Stimulated activated effector memory CD8-positive, alpha-beta T cell treated with anti-CD3 and anti-CD28 coated beads, Interleukin-12 subunit alpha, Interleukin-12 subunit beta, amount 100 ng/mL, for 72 hours (primary cell): ENCODE measurements around the gene ATL3.
"Not testable (repeated sequence)": the region's sequence is repeated elsewhere in the genome, so short reads cannot be mapped to it uniquely, and the experiment has no call there.

ENCODE experiments used
- ATAC-seq: fragments of 150-1000 bp; cut with Tn5 transposase; 2 replicates; pipeline ENCODE4 v1.10.0; 2021
- DNase-seq, 2 donors: peaks; one replicate each; pipeline ENCODE4 v3.0.0; 2021 to 2022; ENCODE audit warnings: low spot score in 2 of 2
- H3K27ac Mint-ChIP-seq: one replicate; pipeline ENCODE4 v1.8.0; 2022; ENCODE audit warnings: mild to moderate bottlenecking, mixed read lengths
- H3K36me3 Mint-ChIP-seq: one replicate; pipeline ENCODE4 v1.8.0; 2022; ENCODE audit warnings: mild to moderate bottlenecking, mixed read lengths
- H3K4me1 Mint-ChIP-seq: one replicate; pipeline ENCODE4 v1.8.0; 2022; ENCODE audit warnings: mixed read lengths
- H3K4me3 Mint-ChIP-seq: one replicate; pipeline ENCODE4 v1.8.0; 2022; ENCODE audit warnings: mild to moderate bottlenecking, mixed read lengths
- H3K9me3 Mint-ChIP-seq: one replicate; pipeline ENCODE4 v1.8.0; 2022; ENCODE audit warnings: mixed read lengths

The ATL3 gene

DNA sequence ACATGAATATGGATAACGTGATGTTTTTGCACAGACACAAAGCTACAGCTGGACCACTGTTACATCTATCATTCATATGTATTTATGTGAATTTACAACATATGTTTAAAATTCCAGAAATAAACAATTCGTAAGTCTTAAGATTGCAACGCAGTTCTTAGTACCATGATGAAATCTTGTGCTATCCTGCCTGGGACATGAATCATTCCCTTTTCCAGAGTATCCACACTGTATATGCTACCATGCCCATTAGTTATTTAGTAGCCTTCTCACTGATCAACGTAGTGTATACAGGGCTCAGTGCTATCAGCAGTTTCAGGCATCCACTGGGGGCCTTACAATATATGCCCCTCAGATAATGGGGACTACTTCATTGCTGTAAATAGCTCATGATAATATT lies 4.3 kb downstream of the ATL3 start:
- Mint-ChIP-seq H3K4me3 (no peak overlapping the region), H3K27ac (no peak overlapping the region), H3K4me1 (peaks cover 31% of the 10 kb centered on the region), H3K36me3 (peaks cover 22% of the 10 kb centered on the region), H3K9me3 (no peaks in the 10 kb centered on the region)
- no peak for DNase-seq
- no peak for ATAC-seq

DNA sequence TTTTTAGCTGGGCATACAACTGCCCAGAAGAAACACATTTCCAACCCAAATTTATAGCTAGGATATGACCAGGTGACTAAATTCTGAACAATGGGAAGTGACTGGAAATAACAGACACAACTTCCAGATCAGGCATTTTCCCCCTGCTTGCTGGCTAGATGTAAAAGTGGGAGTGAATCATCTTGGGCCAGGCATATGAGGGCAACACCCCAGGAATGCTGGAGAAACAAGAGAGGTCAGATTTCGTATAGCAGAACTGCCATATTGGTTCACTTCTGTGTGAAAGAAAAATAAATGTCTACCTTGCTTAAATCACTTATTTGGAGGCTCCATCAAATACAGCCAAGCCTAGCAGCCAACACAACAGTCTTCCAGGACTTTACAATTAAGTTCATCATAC lies 7.4 kb downstream of the ATL3 start:
- DNase-seq (no peak), ATAC-seq (no peak)
- Mint-ChIP-seq H3K4me3 (no peak overlapping the region), H3K36me3 (peaks cover 12% of the 10 kb centered on the region), H3K4me1 (peaks cover 26% of the 10 kb centered on the region), H3K27ac (no peak overlapping the region), H3K9me3 (no peaks in the 10 kb centered on the region)

DNA sequence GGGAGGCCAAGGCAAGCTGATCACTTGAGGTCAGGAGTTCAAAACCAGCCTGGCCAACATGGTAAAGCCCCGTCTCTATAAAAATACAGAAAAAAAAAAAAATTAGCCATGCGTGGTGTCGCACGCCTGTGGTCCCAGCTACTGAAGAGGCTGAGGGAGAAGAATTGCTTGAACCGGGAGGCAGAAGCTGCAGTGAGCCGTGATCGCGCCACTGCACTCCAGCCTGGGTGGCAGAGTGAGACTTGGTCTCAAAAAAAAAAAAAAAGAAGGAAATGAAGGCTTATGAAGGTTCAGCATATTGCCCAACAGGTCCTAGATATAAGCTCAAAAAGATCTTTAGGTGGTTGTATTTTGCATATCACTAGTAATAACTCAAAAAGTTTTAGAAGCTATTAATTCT lies 10.2 kb downstream of the ATL3 start:
- Mint-ChIP-seq H3K36me3 (peaks cover 32% of the 10 kb centered on the region), H3K27ac (no peak overlapping the region), H3K4me3 (no peak overlapping the region), H3K4me1 (peaks cover 15% of the 10 kb centered on the region), H3K9me3 (no peaks in the 10 kb centered on the region)
- ATAC-seq (no peak), DNase-seq (no peak)

DNA sequence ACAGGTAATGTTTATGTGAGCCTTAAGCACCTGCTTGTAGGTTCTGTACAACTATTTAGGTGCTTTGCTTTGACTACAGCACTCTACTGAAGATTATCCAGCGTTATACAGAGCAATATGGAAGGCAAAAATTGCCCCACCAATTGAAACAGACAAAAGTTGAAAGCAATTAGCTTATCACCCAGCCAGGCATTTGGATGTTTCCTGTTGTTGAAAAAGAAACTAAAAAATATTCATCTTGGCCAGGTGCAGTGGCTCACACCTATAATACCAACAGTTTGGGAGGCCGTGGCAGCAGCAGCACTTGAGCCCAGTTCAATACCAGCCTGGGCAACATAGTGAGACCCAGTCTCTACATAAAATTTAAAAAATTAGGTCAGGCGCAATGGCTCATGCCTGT lies 18.5 kb downstream of the ATL3 start:
- peaks cover 99% of the 10 kb centered on the region for H3K36me3 Mint-ChIP-seq
- H3K4me1 Mint-ChIP-seq = peaks cover 6% of the 10 kb centered on the region
- no peak overlapping the region for H3K27ac Mint-ChIP-seq
- H3K4me3 Mint-ChIP-seq = no peak overlapping the region
- DNase-seq = no peak
- H3K9me3 Mint-ChIP-seq = no peaks in the 10 kb centered on the region
- no peak for ATAC-seq

GRCh38 chr11:63643205-63643604 lies 28.0 kb downstream of the ATL3 start:
- peak overlapping the region; percentile 61 for H3K27ac Mint-ChIP-seq
- DNase-seq = no peak
- no peaks in the 10 kb centered on the region for H3K9me3 Mint-ChIP-seq
- no peak overlapping the region for H3K4me3 Mint-ChIP-seq
- ATAC-seq = no peak
- H3K36me3 Mint-ChIP-seq = peaks cover 94% of the 10 kb centered on the region
- peaks cover 6% of the 10 kb centered on the region for H3K4me1 Mint-ChIP-seq

GRCh38 chr11:63641727-63642126 lies 29.4 kb downstream of the ATL3 start:
- Mint-ChIP-seq H3K4me3 (no peak overlapping the region), H3K4me1 (peaks cover 6% of the 10 kb centered on the region), H3K27ac (peak overlapping the region; percentile 29), H3K36me3 (peaks cover 98% of the 10 kb centered on the region), H3K9me3 (no peaks in the 10 kb centered on the region)
- DNase-seq (no peak), ATAC-seq (no peak)

DNA sequence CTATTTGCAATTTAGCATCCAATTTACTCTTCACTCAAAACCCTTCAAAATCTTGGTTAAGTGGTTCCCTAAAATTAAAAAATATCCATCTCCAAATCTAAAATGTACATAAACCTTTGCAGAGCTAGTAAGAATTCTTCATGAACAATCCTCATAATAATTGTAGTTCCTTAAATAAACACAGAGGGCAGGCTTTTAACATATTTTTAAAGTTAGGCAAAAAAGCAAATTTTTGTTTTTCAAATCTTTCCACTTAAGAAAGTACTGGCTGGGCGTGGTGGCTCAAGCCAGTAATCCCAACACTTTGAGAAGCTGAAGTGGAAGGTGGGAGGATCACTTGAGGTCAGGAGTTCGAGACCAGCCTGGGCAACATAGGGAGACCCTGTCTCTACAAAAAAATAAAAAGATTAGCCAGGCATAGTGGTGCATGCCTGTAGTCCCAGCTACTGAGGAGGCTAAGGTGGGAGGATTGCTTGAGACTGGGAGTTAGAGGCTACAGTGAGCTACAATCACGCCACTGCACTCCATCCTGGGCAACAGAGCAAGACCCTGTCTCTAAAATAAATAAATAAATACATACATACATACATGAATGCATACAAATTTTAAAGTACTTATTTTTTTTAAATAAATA lies 31.9 kb downstream of the ATL3 start:
- no peak for DNase-seq
- Mint-ChIP-seq H3K9me3 (no peaks in the 10 kb centered on the region), H3K27ac (peak overlapping the region; percentile 12)

DNA sequence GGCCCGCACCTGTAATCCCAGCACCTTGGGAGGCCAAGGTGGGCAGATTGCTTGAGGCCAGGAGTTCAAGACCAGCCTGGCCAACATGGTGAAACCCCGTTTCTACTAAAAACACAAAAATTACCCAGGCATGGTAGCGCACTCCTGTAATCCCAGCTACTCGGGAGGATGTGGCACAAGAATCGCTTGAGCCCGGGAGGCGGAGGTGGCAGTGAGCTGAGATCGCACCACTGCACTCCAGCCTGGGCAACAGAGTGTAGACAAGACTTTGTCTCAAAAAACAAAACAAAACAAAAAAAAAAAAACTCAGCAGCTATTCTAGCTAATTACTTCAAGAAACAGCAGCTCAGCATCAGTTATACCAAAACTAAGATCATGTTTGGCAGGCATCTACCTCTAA lies 32.7 kb downstream of the ATL3 start:
- not testable (repeated sequence) for H3K27ac Mint-ChIP-seq, H3K4me1 Mint-ChIP-seq, ATAC-seq

More for the DNA sequence above, 31.9 kb downstream of the ATL3 start:
- peaks cover 98% of the 10 kb centered on the region for H3K36me3 Mint-ChIP-seq
- peaks cover 6% of the 10 kb centered on the region for H3K4me1 Mint-ChIP-seq
- ATAC-seq = no peak
- H3K4me3 Mint-ChIP-seq = no peak overlapping the region

GRCh38 chr11:63635762-63636465 lies 35.3 kb downstream of the ATL3 start:
- peaks cover 8% of the 10 kb centered on the region for H3K4me1 Mint-ChIP-seq
- H3K4me3 Mint-ChIP-seq = no peak overlapping the region
- no peaks in the 10 kb centered on the region for H3K9me3 Mint-ChIP-seq
- peaks cover 98% of the 10 kb centered on the region for H3K36me3 Mint-ChIP-seq
- ATAC-seq (peak; percentile 66), DNase-seq (peak; percentile 42 to 77)
- no peak overlapping the region for H3K27ac Mint-ChIP-seq

More for the DNA sequence above, 32.7 kb downstream of the ATL3 start:
- DNase-seq, H3K4me3 Mint-ChIP-seq, H3K9me3 Mint-ChIP-seq: not testable (repeated sequence)
- peaks cover 98% of the 10 kb centered on the region for H3K36me3 Mint-ChIP-seq

DNA sequence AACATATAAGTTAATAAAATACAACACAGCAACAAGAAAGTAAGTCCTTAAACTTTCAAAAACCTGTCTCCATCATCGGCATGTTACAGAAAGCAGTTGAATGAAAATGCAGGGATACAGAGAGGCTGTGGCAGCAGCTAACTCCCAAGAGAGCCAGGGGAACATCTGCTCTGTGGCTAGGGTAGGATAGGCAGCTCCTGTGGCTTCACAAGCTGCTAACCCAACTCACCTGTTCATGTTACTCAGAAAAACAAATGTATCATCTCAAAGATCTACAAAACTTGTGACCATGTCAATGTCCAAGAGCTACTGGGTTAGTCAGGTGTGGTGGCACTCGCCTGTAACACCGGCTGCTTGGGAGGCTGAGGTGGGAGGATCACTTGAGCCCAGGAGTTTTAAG lies 41.8 kb downstream of the ATL3 start:
- H3K4me1 Mint-ChIP-seq = peaks cover 8% of the 10 kb centered on the region
- ATAC-seq (no peak), DNase-seq (no peak)
- H3K9me3 Mint-ChIP-seq = no peaks in the 10 kb centered on the region
- no peak overlapping the region for H3K27ac Mint-ChIP-seq
- no peak overlapping the region for H3K4me3 Mint-ChIP-seq
- H3K36me3 Mint-ChIP-seq = peaks cover 69% of the 10 kb centered on the region

GRCh38 chr11:63623513-63624140 lies 47.5 kb downstream of the ATL3 start:
- no peak for ATAC-seq
- Mint-ChIP-seq H3K4me3 (no peak overlapping the region), H3K36me3 (peaks cover 11% of the 10 kb centered on the region)

GRCh38 chr11:63622323-63622722 lies 48.9 kb downstream of the ATL3 start:
- Mint-ChIP-seq H3K27ac (no peak overlapping the region), H3K4me3 (no peak overlapping the region), H3K36me3 (no peaks in the 10 kb centered on the region), H3K4me1 (peaks cover 9% of the 10 kb centered on the region), H3K9me3 (no peaks in the 10 kb centered on the region)
- DNase-seq = no peak
- peak; percentile 47 for ATAC-seq

More at GRCh38 chr11:63623513-63624140, 47.5 kb downstream of the ATL3 start:
- no peak for DNase-seq
- Mint-ChIP-seq H3K9me3 (no peaks in the 10 kb centered on the region), H3K4me1 (peaks cover 9% of the 10 kb centered on the region), H3K27ac (no peak overlapping the region)

GRCh38 chr11:63621071-63621470 lies 50.1 kb downstream of the ATL3 start:
- Mint-ChIP-seq H3K9me3 (no peaks in the 10 kb centered on the region), H3K4me1 (peaks cover 9% of the 10 kb centered on the region), H3K36me3 (no peaks in the 10 kb centered on the region), H3K4me3 (no peak overlapping the region), H3K27ac (peak overlapping the region; percentile 78)
- ATAC-seq = no peak
- DNase-seq = no peak

DNA sequence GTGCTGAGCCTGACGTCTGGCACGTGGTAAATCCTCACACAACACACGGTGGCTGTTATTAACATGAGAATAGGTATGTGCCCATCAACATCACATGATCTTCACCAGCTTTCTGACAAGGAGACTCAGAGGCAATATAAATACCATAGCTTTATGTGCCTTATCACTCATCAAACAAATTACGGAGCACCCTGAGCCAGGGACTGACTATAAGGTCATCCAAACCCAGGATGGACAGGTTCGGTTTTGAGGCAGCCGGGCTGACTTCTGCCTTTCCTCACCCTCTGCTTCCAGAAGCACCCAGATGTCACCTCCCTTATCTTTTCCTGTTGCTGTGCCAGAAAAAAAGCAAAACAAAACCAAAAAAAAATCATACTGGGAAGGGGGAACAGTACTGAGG lies 51.2 kb downstream of the ATL3 start:
- Mint-ChIP-seq H3K4me1 (peaks cover 9% of the 10 kb centered on the region), H3K4me3 (no peak overlapping the region), H3K36me3 (no peaks in the 10 kb centered on the region), H3K27ac (no peak overlapping the region), H3K9me3 (no peaks in the 10 kb centered on the region)
- DNase-seq (no peak), ATAC-seq (no peak)

- H3K36me3 Mint-ChIP-seq, DNase-seq, H3K4me3 Mint-ChIP-seq, ATAC-seq, H3K27ac Mint-ChIP-seq, H3K9me3 Mint-ChIP-seq: not testable (repeated sequence)
- H3K4me1 Mint-ChIP-seq = peaks cover 13% of the 10 kb centered on the region
Observed at GRCh38 chr11:63617686-63618085, 53.5 kb downstream of the ATL3 start.

DNA sequence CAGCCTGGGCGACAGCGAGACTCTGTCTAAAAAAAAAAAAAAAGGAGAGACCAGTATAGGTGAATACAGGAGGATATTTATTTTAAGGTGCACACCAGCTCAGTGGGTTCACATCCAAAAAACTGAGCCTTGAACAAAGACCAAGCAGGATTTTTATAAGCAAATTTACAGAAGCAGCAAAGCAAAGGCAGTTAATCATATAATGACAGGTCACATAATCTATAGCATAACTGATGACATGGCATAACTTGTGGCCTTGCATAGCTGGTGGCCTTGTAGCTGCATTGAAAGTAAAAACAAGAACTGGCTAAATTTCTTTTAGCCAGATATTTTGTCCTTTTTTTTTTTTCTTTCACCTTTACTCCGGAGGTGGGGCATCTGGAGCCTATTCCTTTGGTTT lies 54.2 kb downstream of the ATL3 start:
- Mint-ChIP-seq H3K9me3 (no peaks in the 10 kb centered on the region), H3K4me1 (peaks cover 15% of the 10 kb centered on the region), H3K27ac (no peak overlapping the region), H3K36me3 (no peaks in the 10 kb centered on the region), H3K4me3 (no peak overlapping the region)
- DNase-seq (no peak), ATAC-seq (no peak)
